Stimulated activated CD4-positive, alpha-beta T cell treated with anti-CD3 and anti-CD28 coated beads, Interleukin-12 subunit alpha, Interleukin-12 subunit beta, amount 100 ng/mL, for 4 hours (primary cell): ENCODE data around the gene RPS6KA4.
"Not testable (repeated sequence)": the region's sequence is repeated elsewhere in the genome, so short reads cannot be mapped to it uniquely, and the experiment has no call there.

Experiments used
- DNase-seq: peaks from one replicate; pipeline ENCODE4 v3.0.0-alpha.2; 2020

The RPS6KA4 gene

GRCh38 chr11:64391839-64392238 is 32.9 kb downstream of the RPS6KA4 start:
- no peak for DNase-seq

GRCh38 chr11:64395545-64396078 is 36.6 kb downstream of the RPS6KA4 start:
- DNase-seq: no peak

GRCh38 chr11:64396079-64396591 is 37.2 kb downstream of the RPS6KA4 start:
- DNase-seq: no peak

GRCh38 chr11:64400102-64400501 is 41.1 kb downstream of the RPS6KA4 start:
- DNase-seq: no peak

- DNase-seq: no peak
These were observed 41.7 kb downstream of the RPS6KA4 start for GRCh38 chr11:64400667-64401066.

GRCh38 chr11:64401775-64402174 is 42.8 kb downstream of the RPS6KA4 start:
- no peak for DNase-seq

- DNase-seq: no peak
These were observed 44.1 kb downstream of the RPS6KA4 start for GRCh38 chr11:64403106-64403505.

- no peak for DNase-seq
These were observed 47.4 kb downstream of the RPS6KA4 start for GRCh38 chr11:64406221-64406946.

GRCh38 chr11:64407221-64407620 is 48.3 kb downstream of the RPS6KA4 start:
- DNase-seq: no peak

- DNase-seq: no peak
These were observed 48.7 kb downstream of the RPS6KA4 start for GRCh38 chr11:64407630-64408029.

- DNase-seq: no peak
These were observed 50.3 kb downstream of the RPS6KA4 start for GRCh38 chr11:64409278-64409677.

- no peak for DNase-seq
These were observed 50.9 kb downstream of the RPS6KA4 start for GRCh38 chr11:64409707-64410403.

GRCh38 chr11:64410404-64410734 is 51.4 kb downstream of the RPS6KA4 start:
- DNase-seq: no peak

GRCh38 chr11:64413417-64413816 is 54.5 kb downstream of the RPS6KA4 start:
- DNase-seq: no peak

- no peak for DNase-seq
These were observed 56.3 kb downstream of the RPS6KA4 start for GRCh38 chr11:64415286-64415685.

- no peak for DNase-seq
These were observed 57.2 kb downstream of the RPS6KA4 start for GRCh38 chr11:64415996-64416728.

GRCh38 chr11:64418233-64418632 is 59.3 kb downstream of the RPS6KA4 start:
- DNase-seq: not testable (repeated sequence)

- DNase-seq: no peak
These were observed 60.4 kb downstream of the RPS6KA4 start for GRCh38 chr11:64419257-64419790.

GRCh38 chr11:64419818-64420485 is 61.0 kb downstream of the RPS6KA4 start:
- no peak for DNase-seq
